HG02885 (cell line): Measurements from ENCODE around the gene MYH4.

Experiments
- ATAC-seq: cut with Tn5 transposase; IDR thresholded peaks from one replicate; pipeline ENCODE4 v1.9.1; 2021; ENCODE audit warnings: mild to moderate bottlenecking; ENCODE audit not compliant: unreplicated experiment, poor library complexity

MYH4 gene

GRCh38 chr17:10428781-10429180 is 40.6 kb downstream of the MYH4 start:
- ATAC-seq = no peak

GRCh38 chr17:10421900-10422542 is 47.3 kb downstream of the MYH4 start, which contains the start of gene MYH8:
TSS of gene MYH8 (minus strand) at chr17:10421950. CDS start at chr17:10420227, 1,723 bp downstream.
- no peak for ATAC-seq

GRCh38 chr17:10421211-10421610 is 48.1 kb downstream of the MYH4 start:
- no peak for ATAC-seq

- ATAC-seq = no peak
Observed at GRCh38 chr17:10420811-10421210, 48.5 kb downstream of the MYH4 start.

- no peak for ATAC-seq
Observed at GRCh38 chr17:10417431-10417830, 51.9 kb downstream of the MYH4 start.

- ATAC-seq = no peak
Observed at GRCh38 chr17:10415161-10415560, 54.2 kb downstream of the MYH4 start.

GRCh38 chr17:10403589-10403988 is 65.8 kb downstream of the MYH4 start:
- ATAC-seq = no peak

GRCh38 chr17:10398352-10398751 is 71.0 kb downstream of the MYH4 start:
- no peak for ATAC-seq

- ATAC-seq = no peak
Observed at GRCh38 chr17:10396524-10397163, 72.7 kb downstream of the MYH4 start.

GRCh38 chr17:10394201-10394887 is 75.0 kb downstream of the MYH4 start:
- ATAC-seq = no peak
